Measurements from ENCODE around the gene KAT6B.

KAT6B gene

GRCh38 chr10:75080554-75080953 is 254.2 kb downstream of the KAT6B start:
- no peak for DNase-seq (ENCODE audit: low spot score)
- TF ChIP-seq, protein P1, sequence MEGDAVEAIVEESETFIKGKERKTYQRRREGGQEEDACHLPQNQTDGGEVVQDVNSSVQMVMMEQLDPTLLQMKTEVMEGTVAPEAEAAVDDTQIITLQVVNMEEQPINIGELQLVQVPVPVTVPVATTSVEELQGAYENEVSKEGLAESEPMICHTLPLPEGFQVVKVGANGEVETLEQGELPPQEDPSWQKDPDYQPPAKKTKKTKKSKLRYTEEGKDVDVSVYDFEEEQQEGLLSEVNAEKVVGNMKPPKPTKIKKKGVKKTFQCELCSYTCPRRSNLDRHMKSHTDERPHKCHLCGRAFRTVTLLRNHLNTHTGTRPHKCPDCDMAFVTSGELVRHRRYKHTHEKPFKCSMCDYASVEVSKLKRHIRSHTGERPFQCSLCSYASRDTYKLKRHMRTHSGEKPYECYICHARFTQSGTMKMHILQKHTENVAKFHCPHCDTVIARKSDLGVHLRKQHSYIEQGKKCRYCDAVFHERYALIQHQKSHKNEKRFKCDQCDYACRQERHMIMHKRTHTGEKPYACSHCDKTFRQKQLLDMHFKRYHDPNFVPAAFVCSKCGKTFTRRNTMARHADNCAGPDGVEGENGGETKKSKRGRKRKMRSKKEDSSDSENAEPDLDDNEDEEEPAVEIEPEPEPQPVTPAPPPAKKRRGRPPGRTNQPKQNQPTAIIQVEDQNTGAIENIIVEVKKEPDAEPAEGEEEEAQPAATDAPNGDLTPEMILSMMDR (IDR thresholded peaks at IDR 0.05; ENCODE audit: extremely low read depth, missing control alignments), result no peak

GRCh38 chr10:75081379-75081778 is 255.0 kb downstream of the KAT6B start:
- TF ChIP-seq, protein P1 (IDR thresholded peaks at IDR 0.05; ENCODE audit: extremely low read depth, missing control alignments), result no peak
- DNase-seq (ENCODE audit: low spot score), result no peak

All from GM20000 (cell line).